Astrocyte (in vitro differentiated cells and primary cell): ENCODE data around the gene ASMTL. TPM values are rescaled to one million over a fixed set of nuclear protein-coding genes. Genes with fewer than 3 reads are reported as not detected.
"Not testable (repeated sequence)": the region's sequence is repeated elsewhere in the genome, so short reads cannot be mapped to it uniquely, and the experiment has no call there.

Experiments used
- DNase-seq: peaks from one replicate; pipeline ENCODE4 v3.0.0-alpha.2; 2010; ENCODE audit warnings: low read depth
- FAIRE-seq: peaks from 2 replicates; lab custom pipeline; 2011; peaks lifted over from hg19 to GRCh38; lab: Jason Lieb, UNC
- H2AFZ ChIP-seq: 2 replicates; pipeline ENCODE4 v1.6.0; 2012; ENCODE audit warnings: low read depth, low read length, inconsistent platforms
- H3K27ac ChIP-seq: 2 replicates; pipeline ENCODE4 v1.5.1; 2011; ENCODE audit warnings: low read depth, low read length, inconsistent platforms
- H3K27me3 ChIP-seq: 2 replicates; pipeline ENCODE4 v1.6.0; 2011; ENCODE audit warnings: low read length, inconsistent platforms; ENCODE audit not compliant: insufficient read depth
- H3K36me3 ChIP-seq: 2 replicates; pipeline ENCODE4 v1.5.1; 2011; ENCODE audit warnings: low read length, inconsistent platforms; ENCODE audit not compliant: insufficient read depth
- H3K4me1 ChIP-seq: 2 replicates; pipeline ENCODE4 v1.5.1; 2011; ENCODE audit warnings: low read length, inconsistent platforms; ENCODE audit not compliant: insufficient read depth
- H3K4me2 ChIP-seq: 2 replicates; pipeline ENCODE4 v1.6.0; 2012; ENCODE audit warnings: low read length, inconsistent platforms
- H3K4me3 ChIP-seq: 2 replicates; pipeline ENCODE4 v1.5.1; 2011; ENCODE audit warnings: low read depth, mild to moderate bottlenecking, low read length, inconsistent platforms; ENCODE audit not compliant: insufficient read depth
- H3K79me2 ChIP-seq: 2 replicates; pipeline ENCODE4 v1.6.0; 2012; ENCODE audit warnings: mild to moderate bottlenecking, low read length, inconsistent platforms; ENCODE audit not compliant: insufficient read depth
- H3K9ac ChIP-seq: 2 replicates; pipeline ENCODE4 v1.6.0; 2012; ENCODE audit warnings: mild to moderate bottlenecking, low read length, inconsistent platforms
- H3K9me3 ChIP-seq: 2 replicates; pipeline ENCODE4 v1.5.1; 2012; ENCODE audit warnings: low read depth, mild to moderate bottlenecking, low read length, inconsistent platforms; ENCODE audit not compliant: insufficient read depth
- H4K20me1 ChIP-seq: 2 replicates; pipeline ENCODE4 v1.6.0; 2012; ENCODE audit warnings: low read length, inconsistent platforms; ENCODE audit not compliant: insufficient read depth
- H3K27ac Mint-ChIP-seq: one replicate; pipeline ENCODE4 v1.8.0; 2021; ENCODE audit warnings: mild to moderate bottlenecking, mixed read lengths; ENCODE audit not compliant: unreplicated experiment
- H3K27me3 Mint-ChIP-seq: one replicate; pipeline ENCODE4 v1.8.0; 2021; ENCODE audit warnings: low read depth, mixed read lengths; ENCODE audit not compliant: unreplicated experiment
- H3K36me3 Mint-ChIP-seq: one replicate; pipeline ENCODE4 v1.8.0; 2021; ENCODE audit warnings: low read depth, mixed read lengths; ENCODE audit not compliant: unreplicated experiment
- H3K4me1 Mint-ChIP-seq: one replicate; pipeline ENCODE4 v1.8.0; 2021; ENCODE audit warnings: low read depth, mixed read lengths; ENCODE audit not compliant: unreplicated experiment
- H3K4me3 Mint-ChIP-seq: one replicate; pipeline ENCODE4 v1.8.0; 2021; ENCODE audit warnings: mild to moderate bottlenecking, moderate library complexity, mixed read lengths; ENCODE audit not compliant: unreplicated experiment
- H3K9me3 Mint-ChIP-seq: one replicate; pipeline ENCODE4 v1.8.0; 2021; ENCODE audit warnings: mild to moderate bottlenecking, mixed read lengths; ENCODE audit not compliant: unreplicated experiment
- CTCF ChIP-seq: IDR thresholded peaks from 2 replicates; pipeline ENCODE4 v1.5.1; 2011; ENCODE audit warnings: low read depth, mild to moderate bottlenecking, inconsistent platforms, low read length, moderate library complexity; ENCODE audit not compliant: insufficient read depth
- EZH2 ChIP-seq: IDR thresholded peaks from 2 replicates; pipeline ENCODE4 v1.6.1; 2012; ENCODE audit warnings: mild to moderate bottlenecking, low read length, inconsistent platforms; ENCODE audit not compliant: insufficient read depth
- total RNA-seq: library from RNA; stranded (reverse); gene quantifications from 2 replicates; pipeline ENCODE4 v1.2.1, GENCODE V29; 2021

The ASMTL gene
- total RNA-seq, 1 donor from 2014 or later, result 22.1 TPM

DNA sequence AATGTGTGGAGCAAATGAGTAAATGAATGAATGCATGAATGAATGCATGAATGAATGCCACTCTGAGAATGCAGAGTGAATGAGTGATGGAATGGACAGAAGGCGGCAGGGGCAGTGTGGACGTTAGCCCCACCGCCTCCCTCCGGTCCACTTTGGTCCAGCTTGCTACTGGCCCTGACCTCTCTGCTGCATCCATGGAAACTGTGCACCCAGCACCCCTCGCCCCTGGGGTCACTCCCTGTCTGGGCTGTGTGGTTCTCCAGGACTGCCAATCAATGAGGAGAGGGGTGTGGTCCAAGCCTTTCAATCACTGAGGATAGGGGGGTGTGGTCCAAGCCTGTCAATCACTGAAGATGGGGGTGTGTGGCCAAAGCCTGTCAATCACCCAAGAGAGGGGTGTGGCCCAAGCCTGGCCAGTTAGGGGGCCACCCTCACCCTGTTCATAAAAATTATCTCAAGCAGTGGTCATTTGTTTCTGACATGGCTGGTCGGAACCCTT is 39.2 kb upstream of the ASMTL start:
- Histone ChIP-seq H3K36me3 (no peaks in the 10 kb centered on the region), H3K4me1 (no peaks in the 10 kb centered on the region), H3K27ac (no peak overlapping the region), H3K79me2 (no peaks in the 10 kb centered on the region), H3K4me3 (no peak overlapping the region), H4K20me1 (no peaks in the 10 kb centered on the region), H3K9me3 (no peaks in the 10 kb centered on the region), H3K27me3 (no peaks in the 10 kb centered on the region), H3K4me2 (no peak overlapping the region), H2AFZ (no peak overlapping the region), H3K9ac (no peak overlapping the region)
- FAIRE-seq (no peak), DNase-seq (no peak)
- Mint-ChIP-seq H3K27ac (no peak overlapping the region), H3K27me3 (peaks cover 6% of the 10 kb centered on the region), H3K36me3 (peaks cover 3% of the 10 kb centered on the region), H3K4me1 (no peaks in the 10 kb centered on the region), H3K4me3 (no peak overlapping the region), H3K9me3 (peaks cover 20% of the 10 kb centered on the region)
- TF ChIP-seq EZH2 (no peak), CTCF (no peak)

DNA sequence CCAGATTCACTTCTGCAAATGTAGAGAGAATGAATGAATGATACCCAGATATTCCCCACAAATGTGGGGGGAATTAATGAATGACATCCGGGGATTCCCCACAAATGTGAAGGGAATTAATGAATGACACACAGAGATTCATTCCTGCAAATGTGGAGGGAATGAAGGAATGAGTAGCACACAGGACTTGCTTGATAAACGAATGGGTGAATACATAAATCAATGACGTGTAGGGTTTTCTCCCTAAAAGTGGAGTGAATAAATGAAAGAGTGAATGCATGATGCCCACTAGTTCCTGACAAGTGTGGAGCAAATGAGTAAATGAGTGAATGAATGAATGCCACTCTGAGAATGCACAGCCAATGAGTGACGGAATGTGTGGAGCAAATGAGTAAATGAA is 38.5 kb upstream of the ASMTL start:
- not testable (repeated sequence) for H3K27ac ChIP-seq, H3K27ac Mint-ChIP-seq, H3K27me3 ChIP-seq, H3K4me3 Mint-ChIP-seq, H3K79me2 ChIP-seq, H3K4me1 Mint-ChIP-seq, H3K9ac ChIP-seq, H4K20me1 ChIP-seq, H2AFZ ChIP-seq, H3K4me3 ChIP-seq, H3K27me3 Mint-ChIP-seq, H3K36me3 ChIP-seq, H3K4me2 ChIP-seq, H3K36me3 Mint-ChIP-seq, DNase-seq, H3K9me3 ChIP-seq, H3K4me1 ChIP-seq
- peaks cover 21% of the 10 kb centered on the region for H3K9me3 Mint-ChIP-seq
- peak; percentile 47 for FAIRE-seq

GRCh38 chrX:1490723-1491122 is 38.0 kb upstream of the ASMTL start:
- H4K20me1 ChIP-seq, H3K36me3 Mint-ChIP-seq, H3K4me1 Mint-ChIP-seq, H3K36me3 ChIP-seq, H3K4me3 ChIP-seq, FAIRE-seq, H3K27ac ChIP-seq, H3K9me3 ChIP-seq, H3K27me3 Mint-ChIP-seq, H3K79me2 ChIP-seq, H3K4me3 Mint-ChIP-seq, H3K9ac ChIP-seq, DNase-seq, H3K27ac Mint-ChIP-seq, H3K4me2 ChIP-seq, H3K4me1 ChIP-seq, H3K27me3 ChIP-seq, H2AFZ ChIP-seq: not testable (repeated sequence)
- peaks cover 21% of the 10 kb centered on the region for H3K9me3 Mint-ChIP-seq

DNA sequence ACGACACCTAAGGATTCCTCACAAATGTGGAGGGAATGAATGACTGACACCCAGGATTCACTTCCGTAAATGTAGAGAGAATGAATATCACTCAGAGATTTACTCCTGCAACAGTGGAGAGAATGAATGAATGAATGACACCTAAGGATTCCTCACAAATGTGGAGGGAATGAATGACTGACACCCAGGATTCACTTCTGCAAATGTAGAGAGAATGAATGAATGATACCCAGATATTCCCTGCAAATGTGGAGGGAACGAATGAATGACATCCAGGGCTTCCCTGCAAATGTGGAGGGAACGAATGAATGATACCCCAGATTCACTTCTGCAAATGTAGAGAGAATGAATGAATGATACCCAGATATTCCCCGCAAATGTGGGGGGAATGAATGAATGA is 36.6 kb upstream of the ASMTL start:
- not testable (repeated sequence) for H3K4me2 ChIP-seq, H3K27me3 ChIP-seq, H3K9me3 ChIP-seq, H4K20me1 ChIP-seq, H3K27ac ChIP-seq, H3K27ac Mint-ChIP-seq, DNase-seq, H3K79me2 ChIP-seq, H3K4me1 Mint-ChIP-seq, H3K4me1 ChIP-seq, H3K9ac ChIP-seq, H3K36me3 Mint-ChIP-seq, H3K36me3 ChIP-seq, H3K4me3 ChIP-seq, H2AFZ ChIP-seq, H3K4me3 Mint-ChIP-seq, H3K27me3 Mint-ChIP-seq
- H3K9me3 Mint-ChIP-seq, result peaks cover 21% of the 10 kb centered on the region
- FAIRE-seq, result peak; percentile 17
